ENCODE results near the gene ELL. TPM values are rescaled to one million over a fixed set of nuclear protein-coding genes. Genes with fewer than 3 reads are reported as not detected.
"Not testable (repeated sequence)": the region's sequence is repeated elsewhere in the genome, so short reads cannot be mapped to it uniquely, and the experiment has no call there.

Gene ELL
- total RNA-seq, 2 donors from 2014 or later, result 10.7 to 44.4 TPM

DNA sequence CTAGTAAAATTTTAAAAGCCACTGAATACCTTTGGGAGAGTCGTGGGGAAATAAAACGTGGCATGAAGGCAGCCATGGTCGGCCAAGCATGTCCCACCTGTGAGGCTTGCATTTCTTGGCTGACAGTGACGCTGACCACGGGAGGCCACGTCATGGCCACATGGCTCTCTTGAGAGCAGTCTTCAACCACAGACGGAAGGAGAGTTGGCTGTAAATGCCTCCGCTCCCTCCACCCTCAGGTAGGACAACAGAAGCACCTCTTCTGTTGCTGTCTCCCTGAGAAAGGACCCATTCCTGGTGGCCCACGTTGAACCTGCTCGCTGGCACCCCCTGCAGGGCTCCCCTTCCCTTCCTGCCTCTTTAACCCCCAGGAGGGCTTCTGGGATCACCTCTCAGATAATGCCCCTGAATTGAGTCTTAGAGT is 113.8 kb downstream of the ELL start:
- DNase-seq (ENCODE audit: low spot score), result no peak
- Histone ChIP-seq H3K4me1 (replicated peaks) (no peaks in the 10 kb centered on the region), H3K27me3 (replicated peaks; ENCODE audit: insufficient read depth) (no peaks in the 10 kb centered on the region), H3K27ac (no peak overlapping the region), H3K36me3 (no peaks in the 10 kb centered on the region), H3K9me3 (no peaks in the 10 kb centered on the region), H3K4me3 (no peak overlapping the region)
- 35% methylated on average over 10 of the region's 10 CpGs for WGBS
- no peak for TF ChIP-seq POLR2A (IDR thresholded peaks at IDR 0.05)
- TF ChIP-seq, protein P1, sequence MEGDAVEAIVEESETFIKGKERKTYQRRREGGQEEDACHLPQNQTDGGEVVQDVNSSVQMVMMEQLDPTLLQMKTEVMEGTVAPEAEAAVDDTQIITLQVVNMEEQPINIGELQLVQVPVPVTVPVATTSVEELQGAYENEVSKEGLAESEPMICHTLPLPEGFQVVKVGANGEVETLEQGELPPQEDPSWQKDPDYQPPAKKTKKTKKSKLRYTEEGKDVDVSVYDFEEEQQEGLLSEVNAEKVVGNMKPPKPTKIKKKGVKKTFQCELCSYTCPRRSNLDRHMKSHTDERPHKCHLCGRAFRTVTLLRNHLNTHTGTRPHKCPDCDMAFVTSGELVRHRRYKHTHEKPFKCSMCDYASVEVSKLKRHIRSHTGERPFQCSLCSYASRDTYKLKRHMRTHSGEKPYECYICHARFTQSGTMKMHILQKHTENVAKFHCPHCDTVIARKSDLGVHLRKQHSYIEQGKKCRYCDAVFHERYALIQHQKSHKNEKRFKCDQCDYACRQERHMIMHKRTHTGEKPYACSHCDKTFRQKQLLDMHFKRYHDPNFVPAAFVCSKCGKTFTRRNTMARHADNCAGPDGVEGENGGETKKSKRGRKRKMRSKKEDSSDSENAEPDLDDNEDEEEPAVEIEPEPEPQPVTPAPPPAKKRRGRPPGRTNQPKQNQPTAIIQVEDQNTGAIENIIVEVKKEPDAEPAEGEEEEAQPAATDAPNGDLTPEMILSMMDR (IDR thresholded peaks at IDR 0.05), result peak in 3 of 4 experiments; percentile 20 to 55 (median 39)
- intact Hi-C loops (cut with DNase I), result no loop called here

DNA sequence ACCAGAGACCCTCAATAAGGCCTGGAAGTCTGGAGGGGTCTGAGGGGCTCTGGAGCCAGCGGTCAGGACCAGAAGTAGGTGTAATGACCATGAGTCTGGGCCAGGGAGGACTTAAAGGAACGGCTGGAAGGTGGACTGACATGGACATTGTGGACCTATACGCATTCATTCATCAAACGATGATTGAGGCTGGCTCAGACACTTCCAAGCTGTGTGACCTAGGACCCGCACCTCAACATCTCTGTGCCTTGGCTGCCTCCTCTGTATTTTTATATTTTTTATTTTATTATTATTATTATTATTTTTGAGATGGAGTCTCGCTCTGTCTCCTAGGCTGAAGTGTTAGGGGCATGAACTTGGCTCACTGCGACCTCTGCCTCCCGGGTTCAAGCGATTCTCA is 115.1 kb downstream of the ELL start:
- Histone ChIP-seq H3K27me3 (replicated peaks; ENCODE audit: insufficient read depth) (no peaks in the 10 kb centered on the region), H3K4me3 (no peak overlapping the region), H3K36me3 (no peaks in the 10 kb centered on the region), H3K27ac (no peak overlapping the region), H3K9me3 (no peaks in the 10 kb centered on the region), H3K4me1 (replicated peaks) (peaks cover 3% of the 10 kb centered on the region)
- WGBS, result 97% methylated on average over 9 of the region's 9 CpGs
- no peak for DNase-seq (ENCODE audit: low spot score)
- intact Hi-C loops (cut with DNase I), result no loop called here
- TF ChIP-seq POLR2A (IDR thresholded peaks at IDR 0.05) (no peak), POLR2AphosphoS5 (IDR thresholded peaks at IDR 0.05) (no peak)
- TF ChIP-seq, protein P1 (IDR thresholded peaks at IDR 0.05), result no peak

DNA sequence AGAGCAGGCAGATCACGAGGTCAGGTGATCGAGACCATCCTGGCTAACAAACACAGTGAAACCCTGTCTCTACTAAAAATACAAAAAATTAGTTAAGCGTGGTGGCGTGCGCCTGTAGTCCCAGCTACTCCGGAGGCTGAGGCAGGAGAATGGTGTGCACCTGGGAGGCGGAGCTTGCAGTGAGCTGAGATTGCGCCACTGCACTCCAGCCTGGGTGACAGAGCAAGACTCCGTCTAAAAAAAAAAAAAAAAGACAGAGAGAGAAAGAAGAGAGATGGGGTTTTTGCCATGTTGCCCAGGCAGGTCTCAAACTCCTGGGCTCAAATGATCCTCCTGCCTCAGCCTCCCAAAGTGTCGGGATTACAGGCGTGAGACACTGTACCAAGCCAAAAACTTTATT is 116.1 kb downstream of the ELL start:
- H3K27ac ChIP-seq; H3K4me3 ChIP-seq; H3K36me3 ChIP-seq; DNase-seq (ENCODE audit: low spot score); intact Hi-C loops (cut with DNase I); H3K4me1 ChIP-seq (replicated peaks); H3K27me3 ChIP-seq (replicated peaks; ENCODE audit: insufficient read depth); H3K9me3 ChIP-seq: not testable (repeated sequence)
- 84% methylated on average over 11 of the region's 11 CpGs for WGBS

DNA sequence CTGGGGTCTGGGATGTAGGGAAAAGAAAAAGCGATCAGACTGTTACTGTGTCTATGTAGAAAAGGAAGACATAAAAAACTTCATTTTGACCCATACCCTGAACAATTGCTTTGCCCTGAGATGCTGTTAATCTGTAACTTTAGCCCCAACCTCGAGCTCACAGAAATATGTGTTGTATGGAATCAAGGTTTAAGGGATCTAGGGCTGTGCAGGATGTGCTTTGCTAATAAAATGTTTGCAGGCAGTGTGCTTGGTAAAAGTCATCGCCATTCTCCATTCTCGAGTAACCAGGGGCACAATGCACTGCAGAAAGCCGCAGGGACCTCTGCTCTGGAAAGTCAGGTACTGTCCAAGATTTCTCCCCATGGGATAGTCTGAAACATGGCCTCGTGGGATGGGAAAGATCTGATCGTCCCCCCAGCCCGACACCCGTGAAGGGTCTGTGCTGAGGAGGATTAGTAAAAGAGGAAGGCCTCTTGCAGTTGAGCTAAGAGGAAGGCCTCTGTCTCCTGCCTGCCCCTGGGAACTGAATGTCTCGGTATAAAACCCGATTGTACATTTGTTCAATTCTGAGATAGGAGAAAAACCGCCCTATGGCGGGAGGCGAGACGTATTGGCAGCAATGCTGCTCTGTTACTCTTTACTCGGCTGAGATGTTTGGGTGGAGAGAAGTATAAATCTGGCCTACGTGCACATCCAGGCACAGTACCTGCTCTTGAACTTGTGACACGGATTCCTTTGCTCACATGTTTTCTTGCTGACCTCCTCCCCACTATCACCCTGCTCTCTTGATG is 119.2 kb downstream of the ELL start:
- WGBS, result 67% methylated on average over 18 of the region's 18 CpGs
- intact Hi-C loops (cut with DNase I); H3K36me3 ChIP-seq; H3K4me3 ChIP-seq; H3K4me1 ChIP-seq (replicated peaks); H3K27me3 ChIP-seq (replicated peaks; ENCODE audit: insufficient read depth); DNase-seq (ENCODE audit: low spot score); H3K27ac ChIP-seq; H3K9me3 ChIP-seq: not testable (repeated sequence)

DNA sequence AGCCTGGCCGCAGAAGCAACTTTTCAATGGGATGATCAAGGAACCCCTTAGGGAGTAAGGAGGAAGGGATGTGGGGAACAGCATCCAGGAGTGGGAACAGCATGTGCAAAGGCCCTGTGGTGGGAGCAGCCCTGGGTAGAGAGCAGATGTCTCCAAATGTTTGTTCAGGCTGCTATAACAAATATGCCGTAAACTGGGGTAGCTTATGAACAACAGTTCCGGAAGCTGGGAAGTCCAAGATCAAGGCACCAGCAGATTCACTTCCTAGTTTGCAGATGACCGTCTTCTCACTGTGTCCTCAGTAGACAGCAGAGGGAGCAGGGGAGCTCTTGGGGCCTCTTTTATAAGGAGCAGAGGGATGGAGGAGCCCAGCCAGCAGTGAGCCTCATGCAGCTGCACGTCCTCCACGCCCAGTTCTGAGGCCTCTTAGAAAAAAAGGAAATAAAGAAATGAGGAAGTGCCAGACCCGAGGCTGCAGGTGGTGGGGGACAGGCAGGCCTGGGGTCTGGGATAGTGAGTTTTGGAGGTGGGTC is 120.2 kb downstream of the ELL start:
- Histone ChIP-seq H3K27ac (no peak overlapping the region), H3K4me1 (replicated peaks) (peaks cover 4% of the 10 kb centered on the region), H3K27me3 (replicated peaks; ENCODE audit: insufficient read depth) (no peaks in the 10 kb centered on the region), H3K9me3 (no peaks in the 10 kb centered on the region), H3K36me3 (no peaks in the 10 kb centered on the region), H3K4me3 (no peak overlapping the region)
- 42% methylated on average over 7 of the region's 7 CpGs for WGBS
- TF ChIP-seq POLR2AphosphoS5 (IDR thresholded peaks at IDR 0.05), result peak; percentile 43
- peak; percentile 15 for TF ChIP-seq POLR2A (IDR thresholded peaks at IDR 0.05)
- TF ChIP-seq, protein P1 (IDR thresholded peaks at IDR 0.05), result peak in 3 of 4 experiments; percentile 11 to 59 (median 44)
- intact Hi-C loops (cut with DNase I), result no loop called here
- peak; percentile 64 for DNase-seq (ENCODE audit: low spot score)

DNA sequence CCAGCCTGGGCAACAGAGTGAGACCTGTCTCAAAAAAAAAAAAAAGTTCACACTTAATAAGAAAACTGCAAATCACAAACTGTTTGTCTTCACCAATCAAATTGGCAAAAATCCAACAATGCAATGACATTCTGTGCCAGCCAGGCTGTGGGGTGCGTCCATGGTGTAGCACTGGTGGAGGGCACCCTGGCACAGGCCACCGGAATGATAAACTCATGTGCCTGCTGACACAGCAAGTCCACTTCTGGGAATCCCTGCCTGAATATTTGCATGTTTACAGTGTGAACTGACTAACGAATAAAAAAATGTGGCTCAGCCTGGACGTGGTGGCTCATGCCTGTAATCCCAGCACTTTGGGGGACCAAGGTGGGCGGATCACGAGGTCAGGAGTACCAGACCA is 122.9 kb downstream of the ELL start:
- peak; percentile 77 for DNase-seq (ENCODE audit: low spot score)

More for the DNA sequence above, 122.9 kb downstream of the ELL start:
- peak overlapping the region in 1 of 2 donors; percentile 41 for H3K27ac ChIP-seq
- H3K9me3 ChIP-seq, result no peaks in the 10 kb centered on the region
- no peak overlapping the region for H3K4me3 ChIP-seq
- H3K36me3 ChIP-seq, result no peaks in the 10 kb centered on the region
- H3K27me3 ChIP-seq (replicated peaks; ENCODE audit: insufficient read depth), result no peaks in the 10 kb centered on the region
- no peak for TF ChIP-seq POLR2A (IDR thresholded peaks at IDR 0.05)
- TF ChIP-seq, protein P1 (IDR thresholded peaks at IDR 0.05), result peak in 2 of 4 experiments; percentile 18 to 22
- TF ChIP-seq POLR2AphosphoS5 (IDR thresholded peaks at IDR 0.05), result peak; percentile 88
- peaks cover 4% of the 10 kb centered on the region for H3K4me1 ChIP-seq (replicated peaks)
- intact Hi-C loops (cut with DNase I), result no loop called here
- 27% methylated on average over 6 of the region's 6 CpGs for WGBS
